HEK293 (cell line): ENCODE data around the gene LAMTOR2.

Source experiments
- CTCF ChIA-PET: fragments of 350-600 bp; formaldehyde crosslinking; extraction: SDS; loops from one replicate; lab custom pipeline; 2021; ENCODE audit warnings: antibody characterized with exemption; lab: Yijun Ruan, JAX
- POLR2A ChIA-PET: fragments of 300-600 bp; formaldehyde crosslinking; extraction: SDS; loops from one replicate; lab custom pipeline; 2020; ENCODE audit warnings: antibody characterized with exemption, inconsistent platforms; lab: Yijun Ruan, JAX
- H3K27ac ChIP-seq: fragments of 200-500 bp; sonication (Bioruptor generic); 2 replicates; pipeline ENCODE4 v1.5.1; 2014; ENCODE audit warnings: low read depth, low read length, control low read depth, inconsistent platforms; ENCODE audit errors: extremely low read depth
- H3K36me3 ChIP-seq, 2 experiments: fragments of 200-500 bp in 1 of 2; sonication (Bioruptor generic) in 1 of 2; 1 replicate in 1 of 2; 2 replicates in 1 of 2; pipeline ENCODE4 v1.5.1; 2014 to 2017; ENCODE audit warnings: inconsistent platforms in 2 of 2, low read length in 2 of 2; ENCODE audit not compliant: control insufficient read depth in 2 of 2, insufficient read depth in 1 of 2
- H3K4me1 ChIP-seq: fragments of 200-500 bp; sonication (Bioruptor generic); 2 replicates; pipeline ENCODE4 v1.5.1; 2014; ENCODE audit warnings: mild to moderate bottlenecking, low read length, inconsistent platforms; ENCODE audit not compliant: control insufficient read depth, insufficient read depth
- H3K4me3 ChIP-seq: 2 replicates; pipeline ENCODE4 v1.5.1; 2011; ENCODE audit warnings: low read depth, mild to moderate bottlenecking, control low read depth, low read length, moderate library complexity
- H3K9me3 ChIP-seq: fragments of 200-500 bp; sonication (Bioruptor generic); 2 replicates; pipeline ENCODE4 v1.5.1; 2014; ENCODE audit warnings: low read depth, low read length, inconsistent platforms; ENCODE audit not compliant: control insufficient read depth, insufficient read depth
- FEZF1 ChIP-seq: fragments of 450-650 bp; formaldehyde crosslinking; IDR thresholded peaks from 2 replicates; pipeline ENCODE4 v1.5.1; 2016; ENCODE audit warnings: missing biosample characterization, missing genetic modification characterization
- PRDM1 ChIP-seq: fragments of 450-650 bp; formaldehyde crosslinking; IDR thresholded peaks from 2 replicates; pipeline ENCODE4; 2016; ENCODE audit warnings: missing biosample characterization, missing genetic modification characterization
- WT1 ChIP-seq: fragments of 450-650 bp; formaldehyde crosslinking; IDR thresholded peaks from 2 replicates; pipeline ENCODE4 v1.5.1; 2016; ENCODE audit warnings: missing biosample characterization, missing genetic modification characterization
- YY2 ChIP-seq: fragments of 450-650 bp; formaldehyde crosslinking; IDR thresholded peaks from 2 replicates; pipeline ENCODE4 v1.5.1; 2016; ENCODE audit warnings: missing biosample characterization, missing genetic modification characterization
- ZBTB8A ChIP-seq: fragments of 450-650 bp; formaldehyde crosslinking; IDR thresholded peaks from 2 replicates; pipeline ENCODE4 v1.5.1; 2016; ENCODE audit warnings: missing biosample characterization, missing genetic modification characterization
- ZNF138 ChIP-seq: fragments of 450-650 bp; formaldehyde crosslinking; IDR thresholded peaks from 2 replicates; pipeline ENCODE4 v1.5.1; 2016; ENCODE audit warnings: missing biosample characterization, missing genetic modification characterization, borderline replicate concordance
- ZNF140 ChIP-seq: fragments of 450-650 bp; formaldehyde crosslinking; IDR thresholded peaks from 2 replicates; pipeline ENCODE4 v1.5.1; 2016; ENCODE audit warnings: missing biosample characterization, missing genetic modification characterization
- ZNF146 ChIP-seq: fragments of 450-650 bp; formaldehyde crosslinking; IDR thresholded peaks from 2 replicates; pipeline ENCODE4 v1.5.1; 2016; ENCODE audit warnings: missing biosample characterization, missing genetic modification characterization
- ZNF2 ChIP-seq: fragments of 450-650 bp; formaldehyde crosslinking; IDR thresholded peaks from 2 replicates; pipeline ENCODE4 v1.5.1; 2016; ENCODE audit warnings: missing biosample characterization, missing genetic modification characterization
- ZNF239 ChIP-seq: fragments of 450-650 bp; formaldehyde crosslinking; IDR thresholded peaks from 2 replicates; pipeline ENCODE4 v1.5.1; 2016; ENCODE audit warnings: missing biosample characterization, missing genetic modification characterization
- ZNF274 ChIP-seq, 2 experiments: fragments of 200-500 bp in 1 of 2; fragments of 450-650 bp in 1 of 2; sonication (Bioruptor generic) in 1 of 2; formaldehyde crosslinking in 1 of 2; IDR thresholded peaks; 2 replicates each; pipeline versions ENCODE4 v1.5.1 to v1.6.1; 2014 to 2016; ENCODE audit warnings: borderline replicate concordance in 1 of 2, inconsistent platforms in 1 of 2, low read length in 1 of 2, missing biosample characterization in 1 of 2, missing genetic modification characterization in 1 of 2
- ZNF292 ChIP-seq: fragments of 450-650 bp; formaldehyde crosslinking; IDR thresholded peaks from 2 replicates; pipeline ENCODE4 v1.5.1; 2016; ENCODE audit warnings: low read depth, missing biosample characterization, missing genetic modification characterization, borderline replicate concordance
- ZNF341 ChIP-seq: fragments of 450-650 bp; formaldehyde crosslinking; IDR thresholded peaks from 2 replicates; pipeline ENCODE4; 2016; ENCODE audit warnings: low read depth, missing biosample characterization, missing genetic modification characterization
- ZNF548 ChIP-seq: fragments of 450-650 bp; formaldehyde crosslinking; IDR thresholded peaks from 2 replicates; pipeline ENCODE4 v1.5.1; 2016; ENCODE audit warnings: missing biosample characterization, missing genetic modification characterization
- ZNF560 ChIP-seq: fragments of 450-650 bp; formaldehyde crosslinking; IDR thresholded peaks from 2 replicates; pipeline ENCODE4 v1.5.1; 2017; ENCODE audit warnings: missing biosample characterization, missing genetic modification characterization, borderline replicate concordance
- ZNF621 ChIP-seq: fragments of 450-650 bp; formaldehyde crosslinking; IDR thresholded peaks from 2 replicates; pipeline ENCODE4 v1.5.1; 2017; ENCODE audit warnings: missing biosample characterization, missing genetic modification characterization
- ZNF664 ChIP-seq: fragments of 450-650 bp; formaldehyde crosslinking; IDR thresholded peaks from 2 replicates; pipeline ENCODE4 v1.5.1; 2016; ENCODE audit warnings: missing biosample characterization, missing genetic modification characterization
- ZNF830 ChIP-seq: fragments of 450-650 bp; IDR thresholded peaks from 2 replicates; pipeline ENCODE4 v1.5.0; 2018; ENCODE audit warnings: missing biosample characterization, missing genetic modification characterization, low read depth, mild to moderate bottlenecking, moderate library complexity
- ZNF843 ChIP-seq: fragments of 450-650 bp; formaldehyde crosslinking; IDR thresholded peaks from 2 replicates; pipeline ENCODE4 v1.5.1; 2016; ENCODE audit warnings: missing biosample characterization, missing genetic modification characterization
- ZSCAN4 ChIP-seq: fragments of 450-650 bp; formaldehyde crosslinking; IDR thresholded peaks from 2 replicates; pipeline ENCODE4 v1.5.1; 2017; ENCODE audit warnings: missing biosample characterization, missing genetic modification characterization
- TF ChIP-seq, protein P1 (sequence below): fragments of 450-650 bp; IDR thresholded peaks from 2 replicates; pipeline ENCODE4 v1.5.1; 2018; ENCODE audit warnings: missing biosample characterization, missing genetic modification characterization

LAMTOR2 gene

DNA sequence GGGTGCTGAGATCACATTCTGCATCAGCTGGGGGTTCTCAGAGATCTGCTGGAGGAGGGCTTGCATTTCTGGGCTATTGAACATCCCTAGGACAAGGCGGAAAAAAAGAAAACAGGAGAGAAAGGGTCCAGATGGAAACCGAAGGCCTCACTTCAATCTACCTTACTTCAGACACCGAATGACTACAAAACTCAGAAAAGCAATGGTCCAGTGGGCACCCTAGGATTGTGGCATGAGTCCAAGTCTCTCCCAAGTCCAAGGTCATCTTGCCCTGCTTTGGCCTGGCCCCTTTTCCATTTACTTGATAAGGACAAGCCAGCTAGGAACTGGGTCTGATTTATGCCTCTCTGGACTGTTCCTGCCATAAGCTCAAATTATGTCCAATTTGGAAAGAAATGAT, 11.8 kb upstream of the LAMTOR2 start:
- CTCF ChIA-PET = interaction anchor here (0.5 to 2.0 kb wide), 3 partner anchors 23 to 104 kb away, joined by 3 to 7 read pairs (median 6); no protein-coding TSS in a partner anchor
- no peak overlapping the region for H3K27ac ChIP-seq
- no peaks in the 10 kb centered on the region for H3K9me3 ChIP-seq
- H3K4me1 ChIP-seq = no peaks in the 10 kb centered on the region
- POLR2A ChIA-PET = interaction anchor here (0.8 kb wide), 1 partner anchor 12 kb away, joined by 3 read pairs; no protein-coding TSS in a partner anchor
- H3K4me3 ChIP-seq = no peak overlapping the region
- TF ChIP-seq ZNF292 (tag by site-specific recombination) (no peak), ZNF843 (tag by site-specific recombination) (no peak), ZSCAN4 (tag by site-specific recombination) (no peak), ZNF830 (tag by site-specific recombination) (no peak), WT1 (tag by site-specific recombination) (no peak), ZNF140 (tag by site-specific recombination) (no peak), FEZF1 (tag by site-specific recombination) (no peak), ZNF138 (tag by site-specific recombination) (no peak), ZNF239 (tag by site-specific recombination) (no peak), YY2 (tag by site-specific recombination) (no peak), ZNF621 (tag by site-specific recombination) (no peak), ZNF274 (IDR thresholded peaks at IDR 0.05; ENCODE audit: low read length) (no peak), ZNF274 (tag by site-specific recombination; IDR thresholded peaks at IDR 0.05; ENCODE audit: borderline replicate concordance) (no peak), PRDM1 (tag by site-specific recombination) (no peak), ZBTB8A (tag by site-specific recombination) (no peak), ZNF341 (tag by site-specific recombination) (no peak), ZNF2 (no peak)
- TF ChIP-seq, protein P1, sequence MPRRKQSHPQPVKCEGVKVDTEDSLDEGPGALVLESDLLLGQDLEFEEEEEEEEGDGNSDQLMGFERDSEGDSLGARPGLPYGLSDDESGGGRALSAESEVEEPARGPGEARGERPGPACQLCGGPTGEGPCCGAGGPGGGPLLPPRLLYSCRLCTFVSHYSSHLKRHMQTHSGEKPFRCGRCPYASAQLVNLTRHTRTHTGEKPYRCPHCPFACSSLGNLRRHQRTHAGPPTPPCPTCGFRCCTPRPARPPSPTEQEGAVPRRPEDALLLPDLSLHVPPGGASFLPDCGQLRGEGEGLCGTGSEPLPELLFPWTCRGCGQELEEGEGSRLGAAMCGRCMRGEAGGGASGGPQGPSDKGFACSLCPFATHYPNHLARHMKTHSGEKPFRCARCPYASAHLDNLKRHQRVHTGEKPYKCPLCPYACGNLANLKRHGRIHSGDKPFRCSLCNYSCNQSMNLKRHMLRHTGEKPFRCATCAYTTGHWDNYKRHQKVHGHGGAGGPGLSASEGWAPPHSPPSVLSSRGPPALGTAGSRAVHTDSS (tag by site-specific recombination) = no peak
- TF ChIP-seq, all 188 proteins: peak for 0
- peaks cover 15 to 68% of the 10 kb centered on the region in 2 experiments; a peak in 2 of 3 replicates for H3K36me3 ChIP-seq

GRCh38 chr1:156045076-156045475, 9.5 kb upstream of the LAMTOR2 start:
- ChIA-PET CTCF (interaction anchor here (0.8 to 1.3 kb wide), 4 partner anchors 19 to 55 kb away, joined by 4 to 7 read pairs (median 6); no protein-coding TSS in a partner anchor), POLR2A (no interaction called here)
- TF ChIP-seq ZNF292 (tag by site-specific recombination) (no peak), ZNF664 (peak; percentile 55)
- Histone ChIP-seq H3K4me1 (no peaks in the 10 kb centered on the region), H3K4me3 (no peak overlapping the region), H3K36me3 (peaks cover 8 to 78% of the 10 kb centered on the region in 2 experiments; a peak in 2 of 3 replicates), H3K27ac (no peak overlapping the region), H3K9me3 (no peaks in the 10 kb centered on the region)

DNA sequence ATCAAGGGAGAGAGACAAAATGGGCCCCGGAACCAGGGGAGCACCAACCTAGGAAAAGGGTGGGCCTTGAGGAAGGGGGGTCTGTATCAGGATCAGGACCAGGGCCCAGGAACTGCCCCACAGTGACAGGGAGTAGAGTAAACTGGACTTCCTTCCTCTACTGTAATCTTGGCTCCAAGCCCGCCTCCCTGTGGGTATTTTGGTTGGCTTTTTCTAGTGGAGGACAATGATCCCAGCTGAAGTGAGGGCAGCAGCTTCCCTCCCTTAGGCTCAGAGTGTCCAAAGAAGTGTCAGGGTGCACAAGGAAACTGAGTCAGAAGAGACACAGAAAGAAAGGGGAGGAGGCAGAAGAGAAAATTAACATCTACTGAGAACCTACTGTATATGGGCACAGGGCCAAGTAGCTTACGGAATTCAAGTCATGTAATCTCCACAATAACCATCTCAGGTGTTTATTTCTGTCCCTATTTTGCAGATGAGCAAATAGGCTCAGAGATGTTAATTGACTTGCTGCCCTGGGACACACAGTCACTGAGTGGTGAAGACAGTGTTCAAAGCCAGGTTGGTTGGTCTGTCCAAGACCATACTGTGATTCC, 5.8 kb upstream of the LAMTOR2 start:
- CTCF ChIA-PET = interaction anchor here (1.2 to 1.3 kb wide), 2 partner anchors 18 to 59 kb away, joined by 3 read pairs; no protein-coding TSS in a partner anchor
- H3K4me3 ChIP-seq = no peak overlapping the region
- TF ChIP-seq ZNF548 (tag by site-specific recombination) (no peak), ZNF146 (tag by site-specific recombination) (no peak), ZNF560 (tag by site-specific recombination) (no peak)
- peaks cover 8 to 61% of the 10 kb centered on the region in 2 experiments; a peak in 2 of 3 replicates for H3K36me3 ChIP-seq
- H3K9me3 ChIP-seq = no peaks in the 10 kb centered on the region
- H3K4me1 ChIP-seq = no peaks in the 10 kb centered on the region
- no peak overlapping the region for H3K27ac ChIP-seq
- POLR2A ChIA-PET = no interaction called here
